OCI-LY1 (cell line): ENCODE data around the gene LCOR.

Source experiments
- CTCF ChIP-seq: fragments of 200-600 bp; sonication (generic), shearing (Covaris generic); IDR thresholded peaks from 2 replicates; pipeline ENCODE4 v1.5.1; 2017; ENCODE audit warnings: mild to moderate bottlenecking, antibody characterized with exemption, low read length, moderate library complexity, mixed read lengths
- EZH2 ChIP-seq: fragments of 200-600 bp; sonication (generic), shearing (Covaris generic); IDR thresholded peaks from 2 replicates; pipeline ENCODE4 v1.8.0; 2017; ENCODE audit warnings: borderline replicate concordance, mixed run types, mild to moderate bottlenecking, antibody characterized with exemption, low read length, moderate library complexity, mixed read lengths

- TF ChIP-seq CTCF: no peak
- no peak for TF ChIP-seq EZH2
Measured at GRCh38 chr10:96820765-96821164, 11.3 kb upstream of the LCOR start.
